T-helper 22 cell (primary cell): Measurements from ENCODE around the gene ATG9A.
"Not testable (repeated sequence)": the region's sequence is repeated elsewhere in the genome, so short reads cannot be mapped to it uniquely, and the experiment has no call there.

Experiments
- DNase-seq: peaks from one replicate; pipeline ENCODE4 v3.0.0-alpha.2; 2020; ENCODE audit warnings: low read depth

Gene ATG9A, protein sequence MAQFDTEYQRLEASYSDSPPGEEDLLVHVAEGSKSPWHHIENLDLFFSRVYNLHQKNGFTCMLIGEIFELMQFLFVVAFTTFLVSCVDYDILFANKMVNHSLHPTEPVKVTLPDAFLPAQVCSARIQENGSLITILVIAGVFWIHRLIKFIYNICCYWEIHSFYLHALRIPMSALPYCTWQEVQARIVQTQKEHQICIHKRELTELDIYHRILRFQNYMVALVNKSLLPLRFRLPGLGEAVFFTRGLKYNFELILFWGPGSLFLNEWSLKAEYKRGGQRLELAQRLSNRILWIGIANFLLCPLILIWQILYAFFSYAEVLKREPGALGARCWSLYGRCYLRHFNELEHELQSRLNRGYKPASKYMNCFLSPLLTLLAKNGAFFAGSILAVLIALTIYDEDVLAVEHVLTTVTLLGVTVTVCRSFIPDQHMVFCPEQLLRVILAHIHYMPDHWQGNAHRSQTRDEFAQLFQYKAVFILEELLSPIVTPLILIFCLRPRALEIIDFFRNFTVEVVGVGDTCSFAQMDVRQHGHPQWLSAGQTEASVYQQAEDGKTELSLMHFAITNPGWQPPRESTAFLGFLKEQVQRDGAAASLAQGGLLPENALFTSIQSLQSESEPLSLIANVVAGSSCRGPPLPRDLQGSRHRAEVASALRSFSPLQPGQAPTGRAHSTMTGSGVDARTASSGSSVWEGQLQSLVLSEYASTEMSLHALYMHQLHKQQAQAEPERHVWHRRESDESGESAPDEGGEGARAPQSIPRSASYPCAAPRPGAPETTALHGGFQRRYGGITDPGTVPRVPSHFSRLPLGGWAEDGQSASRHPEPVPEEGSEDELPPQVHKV

DNA sequence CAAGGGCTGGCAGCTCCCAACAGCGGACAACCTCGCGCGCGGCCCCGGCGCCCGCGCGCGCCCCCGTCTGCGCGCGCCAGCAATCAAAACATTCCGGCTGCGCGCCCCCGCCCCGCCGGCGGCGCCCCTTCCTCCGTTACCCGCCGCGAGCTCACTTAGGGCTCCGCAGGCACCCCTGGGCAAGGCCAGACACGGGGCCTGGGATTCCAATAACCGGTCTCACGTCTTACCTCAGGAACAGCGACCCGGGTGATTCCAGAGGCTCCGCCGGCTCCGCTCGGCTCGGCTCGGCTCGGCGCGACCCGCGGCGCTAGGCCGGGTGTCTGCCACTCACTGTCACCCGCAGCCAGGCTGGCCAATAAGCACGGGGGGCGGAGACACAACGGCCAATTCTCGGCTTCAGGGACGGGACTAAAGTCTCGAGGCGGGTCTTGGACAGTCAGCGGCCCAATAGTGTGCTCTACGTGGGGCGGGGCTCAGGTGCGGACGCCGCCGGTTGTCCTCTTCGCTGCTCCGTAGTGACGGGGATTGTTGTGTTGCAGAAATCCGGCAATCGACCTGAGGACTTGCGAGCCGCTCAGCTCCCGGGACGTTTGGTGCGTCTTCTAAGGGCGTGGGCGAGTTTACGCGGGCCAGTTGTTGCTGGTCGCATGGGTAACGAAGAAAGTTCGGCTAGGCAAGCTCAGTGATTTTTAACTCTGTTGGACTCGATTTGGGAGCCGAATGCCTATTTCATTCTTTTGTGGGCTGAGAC lies at the start of gene ATG9A, which contains the start of gene ANKZF1:
Gene ATG9A, minus strand, starts transcription at position 332 of the 754 bp plus-strand sequence. CDS start 1,612 bp downstream, outside the sequence.
Gene ANKZF1, plus strand, starts transcription at position 502 of the 754 bp plus-strand sequence. CDS start 452 bp downstream, outside the sequence.
- peak; percentile 98 for DNase-seq

DNA sequence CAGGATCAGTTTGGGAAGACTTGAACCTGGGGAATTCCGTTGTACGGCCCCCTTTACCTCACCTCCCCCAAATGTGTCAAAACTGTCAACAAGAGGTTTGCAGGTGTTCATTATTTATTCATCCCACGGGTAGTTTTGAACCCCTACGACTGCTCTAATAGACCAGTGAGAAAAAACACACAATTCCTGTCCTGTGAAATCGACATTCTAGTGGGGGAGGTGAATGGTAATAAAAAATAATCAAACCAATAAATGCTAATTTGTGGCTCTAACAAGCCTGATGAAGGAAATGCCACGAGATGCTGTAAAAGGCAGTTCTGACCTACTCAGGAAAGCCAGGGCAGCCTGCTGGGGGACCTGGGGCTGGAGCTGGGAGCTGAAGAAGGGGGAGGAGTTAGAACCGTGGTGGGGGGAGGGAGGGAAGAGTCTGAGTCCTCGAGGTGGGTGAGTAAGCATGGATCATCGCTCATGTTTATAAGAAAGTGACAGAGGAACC lies 49.3 kb upstream of the ATG9A start:
- no peak for DNase-seq

DNA sequence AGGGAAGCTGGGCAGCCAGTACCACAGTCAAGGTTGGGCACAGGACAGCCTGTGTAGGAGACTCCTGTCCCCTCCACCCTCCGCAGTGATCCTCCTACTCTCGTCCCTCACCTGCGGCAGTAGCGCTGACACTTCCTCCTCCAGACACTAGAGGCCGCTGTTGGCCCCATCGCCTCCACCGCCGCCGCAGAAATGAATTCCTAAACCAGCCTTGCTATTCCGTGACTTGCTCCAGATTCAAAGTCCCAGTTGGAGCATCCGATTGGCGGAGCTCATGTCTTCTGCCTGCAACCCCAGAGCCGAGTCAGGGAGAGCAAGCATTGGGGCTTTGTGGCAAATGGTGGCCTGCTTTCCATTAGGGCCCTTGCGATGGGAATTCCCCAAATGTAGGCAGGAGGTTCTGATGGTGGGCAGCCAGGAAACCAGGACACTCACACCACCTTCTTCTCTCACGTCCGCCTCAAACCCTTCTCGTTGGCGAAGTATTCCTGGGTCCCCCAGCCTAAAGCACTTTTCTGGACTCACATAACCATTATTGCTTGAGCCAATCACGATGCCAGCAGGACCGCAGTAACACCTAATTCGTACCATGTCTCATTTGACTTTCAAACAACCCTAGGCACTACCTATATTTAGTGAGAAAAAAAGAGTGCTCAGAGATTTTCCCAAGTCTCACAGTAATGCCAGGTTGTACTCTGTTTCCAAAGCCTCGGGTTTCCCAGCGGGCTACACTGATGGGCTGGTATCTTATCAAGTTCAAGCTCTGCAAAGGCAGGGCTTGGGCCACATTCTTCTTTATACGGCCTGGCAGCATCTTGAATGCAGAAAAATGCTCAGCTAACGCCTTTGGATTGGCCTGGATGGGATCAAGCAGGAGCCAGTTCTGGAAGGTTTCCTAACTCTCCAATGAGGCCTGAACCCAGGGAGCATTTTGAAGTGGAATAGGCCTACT lies 48.5 kb upstream of the ATG9A start:
- peak; percentile 48 for DNase-seq

DNA sequence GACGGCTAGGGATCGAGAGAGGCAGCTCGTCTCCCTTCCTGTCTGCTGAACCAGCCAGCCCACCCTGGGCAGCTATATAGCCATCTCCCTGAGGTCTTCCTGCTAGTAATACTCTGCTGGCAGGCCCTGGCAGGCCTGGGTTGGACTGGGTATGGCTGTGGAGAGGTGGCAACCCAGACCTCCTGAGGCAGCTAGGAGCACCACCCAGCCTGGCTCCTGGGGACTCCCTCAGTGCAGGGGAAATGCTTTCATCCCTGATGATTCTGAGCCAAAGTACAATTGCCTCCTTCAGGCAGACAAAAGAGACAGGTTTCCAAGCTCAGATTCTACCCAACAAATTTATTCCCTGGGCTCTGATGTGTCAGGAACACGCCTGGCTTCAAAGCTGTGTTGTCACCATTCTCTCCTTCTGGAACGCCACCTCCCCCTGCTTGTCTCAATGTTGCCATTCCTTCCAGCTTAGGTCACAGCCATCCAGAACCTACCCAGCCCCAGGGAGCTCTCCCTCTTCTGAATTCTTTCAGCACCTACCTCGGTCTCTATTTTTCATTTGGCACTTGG lies 45.0 kb upstream of the ATG9A start:
- DNase-seq: no peak

DNA sequence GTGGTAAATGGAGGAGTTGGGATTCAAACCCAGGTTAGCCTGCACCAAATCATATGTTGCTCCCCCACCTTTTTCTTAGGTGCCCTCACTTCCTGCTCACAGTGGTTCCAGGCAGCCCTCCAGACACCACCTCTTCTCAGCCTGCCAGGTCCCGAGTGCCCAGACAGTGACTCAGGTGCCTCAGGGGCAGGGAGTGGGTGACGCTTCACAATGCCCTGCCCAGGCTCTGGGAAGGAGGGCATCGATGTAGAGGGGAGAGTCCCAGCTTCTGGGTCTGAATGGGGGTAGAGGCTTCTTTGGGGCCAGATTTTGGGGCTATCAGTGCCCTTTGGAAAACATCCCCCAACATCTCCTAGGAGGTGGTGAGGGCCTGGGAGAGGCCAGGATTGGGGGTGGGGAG lies 44.5 kb upstream of the ATG9A start:
- no peak for DNase-seq

DNA sequence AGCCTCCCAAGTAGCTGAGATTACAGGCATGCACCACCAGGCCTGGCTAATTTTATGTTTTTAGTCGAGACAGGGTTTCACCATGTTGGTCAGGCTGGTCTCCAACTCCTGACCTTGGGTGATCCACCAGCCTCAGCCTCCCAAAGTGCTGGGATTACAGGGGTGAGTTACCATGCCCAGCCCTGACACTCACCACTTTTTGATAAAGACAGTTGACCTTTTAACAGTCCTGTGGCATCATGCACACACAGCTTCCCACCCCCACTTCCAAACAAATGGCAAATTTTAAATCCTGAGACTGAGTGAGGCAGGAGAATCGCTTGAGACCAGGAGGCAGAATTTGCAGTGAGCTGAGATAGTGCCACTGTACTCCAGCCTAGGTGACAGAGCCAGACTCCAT lies 43.6 kb upstream of the ATG9A start:
- DNase-seq: no peak

DNA sequence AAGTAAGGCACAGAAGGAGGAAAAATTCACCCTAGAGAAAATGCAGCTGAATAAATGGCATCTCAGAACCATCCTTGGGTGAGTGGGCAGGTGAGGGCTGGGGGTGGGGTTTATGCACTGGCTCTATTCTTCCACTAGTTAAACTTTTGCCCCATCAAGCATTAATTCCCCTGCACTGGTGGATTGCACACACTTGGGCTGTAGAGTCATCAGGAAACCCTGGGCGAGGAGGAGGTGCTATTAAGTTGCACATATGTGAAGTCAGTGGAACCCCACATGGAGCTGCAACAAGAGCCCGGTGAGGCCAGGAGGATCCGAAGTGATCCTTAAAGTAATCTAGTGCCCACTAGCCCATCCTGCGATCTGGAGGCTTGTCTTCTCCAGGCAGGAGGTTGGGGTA lies 42.9 kb upstream of the ATG9A start:
- no peak for DNase-seq

DNA sequence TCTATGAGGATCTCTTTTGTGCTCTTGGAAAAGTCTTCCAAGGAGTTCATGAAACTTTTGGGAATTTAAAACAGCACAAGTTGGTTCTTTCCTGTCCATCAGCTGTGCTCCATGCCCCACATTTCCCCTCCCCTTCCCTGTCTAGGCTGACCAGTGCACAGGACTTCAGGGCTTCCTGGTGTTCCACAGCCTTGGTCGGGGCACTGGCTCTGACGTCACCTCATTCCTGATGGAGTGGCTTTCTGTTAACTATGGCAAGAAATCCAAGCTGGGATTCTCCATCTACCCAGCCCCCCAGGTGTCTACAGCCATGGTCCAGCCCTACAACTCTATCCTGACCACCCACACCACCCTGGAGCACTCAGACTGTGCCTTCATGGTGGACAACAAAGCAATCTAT lies 41.6 kb upstream of the ATG9A start:
- no peak for DNase-seq

DNA sequence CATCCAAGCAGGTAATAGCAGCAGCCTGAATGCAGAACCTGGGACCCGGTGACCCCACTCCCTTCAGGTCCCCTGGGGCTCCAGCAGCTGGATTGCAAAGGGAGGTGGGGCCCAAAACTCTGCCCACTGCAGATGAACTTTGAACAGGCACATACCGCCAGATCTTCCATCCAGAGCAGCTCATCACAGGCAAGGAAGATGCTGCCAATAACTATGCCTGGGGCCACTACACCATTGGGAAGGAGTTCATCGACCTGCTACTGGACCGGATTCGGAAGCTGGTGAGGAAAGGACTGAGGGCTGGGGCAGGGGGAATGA lies 40.6 kb upstream of the ATG9A start:
- DNase-seq: no peak

DNA sequence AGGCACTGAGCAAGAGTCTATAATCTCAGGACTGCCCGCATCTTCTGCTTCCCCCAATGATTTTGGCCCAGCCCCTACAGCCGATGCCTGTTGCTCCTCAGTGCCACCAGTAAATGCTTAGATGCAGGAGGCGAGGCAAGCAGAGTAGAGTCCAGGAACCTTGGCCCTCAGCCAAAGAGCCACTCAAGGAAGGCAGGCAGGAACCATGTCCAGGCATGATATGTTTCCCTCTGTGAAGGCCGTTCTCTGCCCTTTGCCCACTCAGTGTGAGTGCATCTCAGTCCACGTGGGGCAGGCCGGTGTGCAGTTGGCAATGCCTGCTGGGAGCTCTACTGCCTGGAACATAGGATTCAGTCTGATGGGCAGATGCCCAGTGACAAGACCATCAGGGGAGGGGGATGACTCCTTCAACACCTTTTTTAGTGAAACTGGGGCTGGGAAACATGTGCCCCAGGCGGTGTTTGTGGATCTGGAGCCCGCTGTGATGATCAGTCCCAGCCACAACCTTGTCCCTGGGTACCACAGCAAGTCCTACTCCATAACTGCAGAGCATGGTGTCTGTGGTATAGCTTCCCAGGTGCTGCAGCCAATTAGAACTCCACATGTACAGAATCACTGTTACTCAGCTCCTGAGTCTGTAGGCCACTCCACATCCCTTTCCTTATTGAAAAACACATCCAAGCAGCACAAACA lies 40.1 kb upstream of the ATG9A start:
- DNase-seq: no peak

DNA sequence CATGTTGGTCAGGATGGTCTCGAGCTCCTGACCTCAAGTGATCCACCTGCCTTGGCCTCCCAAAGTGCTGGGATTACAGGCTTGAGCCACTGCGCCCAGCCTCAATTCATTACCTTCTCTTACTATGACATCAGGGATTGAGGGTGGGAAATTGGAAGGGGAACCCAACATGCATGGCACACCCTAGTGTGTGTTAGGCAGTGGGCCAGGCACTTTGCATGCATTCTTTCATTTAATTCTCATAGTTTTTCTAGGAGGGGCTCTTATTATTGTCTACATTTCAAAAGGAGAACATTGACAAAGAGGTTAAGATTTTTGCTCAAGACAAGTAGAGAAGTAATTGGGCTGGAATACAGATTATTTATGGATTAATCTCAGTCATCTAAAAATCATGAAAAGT lies 38.9 kb upstream of the ATG9A start:
- no peak for DNase-seq

DNA sequence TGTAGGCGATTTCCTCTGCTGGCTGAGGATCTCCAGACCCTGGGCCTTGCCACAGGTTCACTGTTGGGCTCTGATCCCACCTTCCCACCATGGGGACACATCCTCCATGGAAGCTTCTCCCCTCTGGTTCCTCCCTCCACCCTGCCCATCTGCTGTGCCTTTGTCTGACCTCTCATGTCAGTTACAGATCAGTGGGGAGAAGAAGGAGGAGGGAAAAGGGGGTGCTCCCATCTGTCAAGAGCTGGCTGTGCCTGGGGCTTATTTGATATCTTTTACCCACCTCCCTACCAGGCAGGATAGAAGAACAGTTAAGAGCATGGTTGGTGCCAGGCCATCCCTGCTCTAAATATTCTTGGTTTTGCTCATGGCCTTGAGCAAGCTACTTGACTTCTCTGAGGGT lies 37.5 kb upstream of the ATG9A start:
- DNase-seq: no peak

DNA sequence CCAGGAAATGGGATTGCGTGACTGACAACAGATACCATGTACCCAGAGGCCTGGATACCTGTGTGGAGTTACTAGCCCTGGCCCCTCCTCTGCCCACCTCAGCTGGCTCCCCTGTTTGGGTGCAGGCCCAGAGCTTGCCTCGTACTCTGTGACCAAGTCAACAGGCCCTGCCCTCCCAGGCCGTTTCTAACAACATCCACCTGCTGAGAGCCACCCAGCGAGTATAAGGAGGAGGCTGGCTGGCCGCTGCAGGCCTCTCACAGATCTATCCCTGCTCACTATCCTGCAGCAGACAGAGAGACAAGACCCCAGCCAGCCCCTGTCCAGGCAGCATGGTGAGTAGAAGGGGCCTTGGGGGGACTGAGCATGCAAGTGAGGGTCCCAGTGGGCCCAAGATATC lies 36.8 kb upstream of the ATG9A start:
- DNase-seq: no peak

DNA sequence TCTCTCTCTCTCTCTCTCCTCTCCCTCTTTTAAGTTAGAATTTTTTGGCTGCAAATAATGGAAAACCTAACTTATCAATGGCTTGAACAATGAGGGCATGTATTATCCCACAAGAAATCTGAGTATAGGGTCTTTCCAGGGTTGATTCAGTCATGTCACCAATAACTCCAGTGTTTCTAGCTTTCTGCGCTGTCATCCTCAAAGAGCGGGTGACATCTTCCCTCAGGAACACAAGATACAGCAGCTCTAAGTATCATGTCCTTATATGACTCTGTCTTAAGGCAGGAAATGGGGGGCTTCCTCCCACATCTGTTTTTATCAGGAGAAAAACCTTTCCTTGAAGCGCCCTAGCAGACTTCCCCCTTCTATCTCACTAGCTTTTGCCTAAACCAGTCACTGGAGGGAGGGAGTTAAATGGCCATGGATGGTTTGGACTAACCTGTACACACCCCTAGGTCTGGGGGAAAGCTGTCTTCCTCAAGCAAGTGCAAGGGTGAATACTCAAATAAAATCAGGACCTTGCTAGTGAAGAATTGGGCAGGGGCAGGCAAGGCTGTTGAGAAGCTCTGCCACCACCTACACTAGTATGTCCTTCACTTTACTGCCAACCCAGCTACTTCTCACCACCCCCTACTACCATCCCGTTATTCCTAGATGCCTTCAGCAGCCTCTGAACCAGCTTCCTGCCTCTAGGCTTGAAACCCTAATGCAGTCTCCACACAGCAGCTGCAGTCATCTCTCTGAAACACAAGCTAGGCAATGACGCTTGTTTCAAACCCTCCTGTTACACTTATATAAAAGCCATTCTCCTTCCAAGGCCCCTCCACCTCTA lies 31.8 kb upstream of the ATG9A start:
- DNase-seq: no peak

DNA sequence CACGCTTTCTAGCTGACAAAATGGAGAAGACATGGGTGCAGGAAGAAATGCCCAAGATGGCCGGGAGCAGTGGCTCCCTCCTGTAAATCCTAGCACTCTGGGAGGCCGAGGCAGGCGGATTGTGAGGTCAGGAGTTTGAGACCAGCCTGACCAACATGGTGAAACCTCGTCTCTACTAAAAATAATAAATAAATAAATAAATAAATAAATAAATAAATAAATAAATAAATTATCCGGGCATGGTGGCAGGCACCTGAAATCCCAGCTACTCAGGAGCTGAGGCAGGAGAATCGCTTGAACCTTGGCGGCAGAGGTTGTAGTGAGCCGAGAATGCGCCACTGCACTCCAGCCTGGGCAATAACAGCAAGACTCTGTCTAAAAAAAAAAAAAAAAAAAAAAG lies 29.5 kb upstream of the ATG9A start:
- not testable (repeated sequence) for DNase-seq

DNA sequence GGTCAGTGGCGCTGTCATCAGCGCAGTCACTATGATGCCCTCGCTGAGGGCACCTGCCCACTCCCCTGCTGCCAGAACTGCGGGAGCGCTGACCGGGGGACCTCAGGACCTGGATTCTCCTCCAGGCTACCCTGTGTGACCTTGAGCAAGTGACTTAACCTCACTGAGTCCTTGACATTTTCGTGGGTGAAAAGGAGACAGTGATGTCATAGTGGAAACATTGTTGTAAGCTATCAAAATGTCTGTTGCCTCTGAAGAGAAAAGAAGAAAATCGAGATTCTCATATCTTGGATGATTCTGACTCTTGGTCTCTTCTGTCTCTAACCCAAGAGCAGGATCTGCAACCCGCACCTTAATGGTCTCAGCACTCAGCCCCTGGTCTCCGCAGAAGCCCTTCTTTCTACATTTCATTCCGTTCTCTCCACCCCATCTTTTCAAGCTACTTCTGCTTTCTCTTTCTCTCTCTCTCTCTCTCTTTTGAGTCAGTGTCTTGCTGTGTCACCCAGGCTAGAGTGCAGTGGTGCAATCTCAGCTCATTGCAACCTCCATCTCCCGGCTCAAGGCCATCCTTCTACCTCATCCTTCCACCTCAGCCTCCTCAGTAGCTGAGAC lies 25.3 kb upstream of the ATG9A start:
- no peak for DNase-seq

DNA sequence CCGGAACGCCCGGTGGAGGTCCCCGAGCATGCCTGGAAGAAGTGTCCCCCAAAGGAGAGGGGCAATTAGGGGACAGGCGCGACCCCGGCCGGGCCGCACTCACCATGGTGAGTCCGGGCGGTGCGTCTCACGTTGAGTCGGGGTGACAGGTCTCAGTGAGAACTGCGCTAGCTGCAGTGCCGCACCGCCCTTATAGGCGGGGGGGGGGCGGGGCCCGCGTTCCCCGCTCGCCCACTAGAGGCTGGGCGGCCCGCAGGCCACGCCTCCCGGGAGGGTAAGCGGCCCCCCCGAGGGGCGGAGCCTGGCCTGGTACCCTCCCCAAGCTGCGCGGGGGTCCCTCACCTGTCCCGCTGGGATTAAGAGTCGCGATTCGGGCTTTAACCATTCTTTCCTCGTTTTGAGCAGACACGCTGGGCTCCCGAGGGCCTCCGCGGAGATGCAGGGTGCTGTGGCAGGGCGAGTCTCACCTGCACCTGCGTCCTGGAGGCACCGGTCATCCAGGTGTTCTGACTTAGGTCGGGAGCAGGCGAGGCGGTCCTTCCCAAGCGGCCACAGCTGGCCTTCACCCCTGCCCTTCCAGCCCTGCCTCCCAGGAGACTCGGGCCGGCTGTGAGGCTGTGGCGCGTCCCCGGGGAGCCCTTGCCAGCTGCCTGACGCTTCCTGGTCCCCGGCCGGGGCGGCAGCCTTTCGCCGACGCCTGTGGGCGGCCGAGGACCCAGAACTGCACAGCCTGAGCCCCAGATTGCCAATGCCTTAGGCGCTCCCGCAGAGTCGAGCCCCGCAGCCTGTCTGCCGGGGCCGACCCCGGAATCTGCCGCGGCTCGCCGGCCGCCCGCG lies 24.5 kb upstream of the ATG9A start, which contains the start of gene TUBA4A:
Gene TUBA4A, minus strand, starts transcription at position 166 of the 837 bp plus-strand sequence. Its CDS starts 60 bp downstream, at position 106.
- peak; percentile 85 for DNase-seq
